Measurements from ENCODE around the gene TNS1. TPM values are rescaled to one million over a fixed set of nuclear protein-coding genes. Genes with fewer than 3 reads are reported as not detected.

Gene TNS1
- polyA plus RNA-seq, 1 of the 3 experiments (the other 2 are of a cell fraction) = 12.1 TPM

- TF ChIP-seq FOXJ3 (CRISPR knock-in tag; IDR thresholded peaks at IDR 0.05) (no peak), EP300 (IDR thresholded peaks at IDR 0.05; ENCODE audit: borderline replicate concordance in 1 of 2, low read depth in 1 of 2, low read length in 1 of 2) (peak in 1 of 2 experiments; percentile 71; a peak in 2 of 4 replicates), ELF1 (IDR thresholded peaks at IDR 0.05) (no peak), CHD2 (IDR thresholded peaks at IDR 0.05; ENCODE audit: low read length, partially characterized antibody) (no peak), RCOR1 (IDR thresholded peaks at IDR 0.05; ENCODE audit: low read length) (peak; percentile 83), TEAD4 (IDR thresholded peaks at IDR 0.05; ENCODE audit: borderline replicate concordance, insufficient read depth) (no peak), NRF1 (IDR thresholded peaks at IDR 0.05; ENCODE audit: low read depth, low read length) (no peak), EZH2phosphoT487 (IDR thresholded peaks at IDR 0.05; ENCODE audit: borderline replicate concordance, low read depth) (no peak), POLR2AphosphoS5 (IDR thresholded peaks at IDR 0.05; ENCODE audit: low read depth, low read length) (peak; percentile 6; the same call in 1 of the 2 replicates), USF2 (IDR thresholded peaks at IDR 0.05; ENCODE audit: borderline replicate concordance, low read depth, low read length) (no peak), NFIC (IDR thresholded peaks at IDR 0.05; ENCODE audit: borderline replicate concordance) (peak; percentile 24; the same call in 1 of the 2 replicates), RFX5 (IDR thresholded peaks at IDR 0.05; ENCODE audit: low read length) (no peak), IRF3 (IDR thresholded peaks at IDR 0.05; ENCODE audit: low read depth, low read length) (no peak), REST (IDR thresholded peaks at IDR 0.05; ENCODE audit: low read depth, low read length) (no peak), RAD21 (IDR thresholded peaks at IDR 0.05; ENCODE audit: low read length) (no peak), TCF12 (IDR thresholded peaks at IDR 0.05) (peak; percentile 72), MEF2A (IDR thresholded peaks at IDR 0.05; ENCODE audit: borderline replicate concordance, low read depth) (no peak), USF1 (IDR thresholded peaks at IDR 0.05; ENCODE audit: borderline replicate concordance, low read depth) (no peak), TAF1 (IDR thresholded peaks at IDR 0.05; ENCODE audit: borderline replicate concordance, low read depth, low read length) (no peak), FOSL2 (IDR thresholded peaks at IDR 0.05; ENCODE audit: borderline replicate concordance, low read depth) (no peak), GABPA (IDR thresholded peaks at IDR 0.05; ENCODE audit: low read depth) (no peak)
Measured at GRCh38 chr2:217920879-217921603, 81.8 kb downstream of the TNS1 start (continued).
